ENCODE results near the gene NANP. TPM values are rescaled to one million over a fixed set of nuclear protein-coding genes. Genes with fewer than 3 reads are reported as not detected.

Gene NANP
- 21.5 and 31.0 TPM in 2 replicates for total RNA-seq (2016; rRNA removed; fragmentation: Illumina TruSeq; extraction: Trizol)
- 3.5 and 3.6 TPM in 2 replicates for total RNA-seq (2016; cell fraction: cytosol; rRNA removed; fragmentation: Illumina TruSeq; extraction: Trizol; ENCODE audit: low read depth)
- 22.0 and 31.9 TPM in 2 replicates for total RNA-seq (2016; cell fraction: insoluble cytoplasmic fraction; rRNA removed; fragmentation: Illumina TruSeq; extraction: Trizol)
- total RNA-seq (2016; cell fraction: membrane; rRNA removed; fragmentation: Illumina TruSeq; extraction: Trizol): 15.3 and 16.9 TPM in 2 replicates
- total RNA-seq (2016; cell fraction: nucleus; rRNA removed; fragmentation: Illumina TruSeq; extraction: Trizol): 15.0 and 17.4 TPM in 2 replicates
- 8.6 and 8.9 TPM in 2 replicates for polyA plus RNA-seq (2011; rRNA removed)
- 6.1 and 8.7 TPM in 2 replicates for polyA plus RNA-seq (2011; cell fraction: cytosol; rRNA removed)
- 3.6 and 5.3 TPM in 2 replicates for polyA plus RNA-seq (2011; cell fraction: nucleus; rRNA removed)
- polyA plus RNA-seq (2012): 9.3 and 12.7 TPM in 2 replicates
- polyA plus RNA-seq (2016; cell fraction: cytosol; fragmentation: Illumina TruSeq; extraction: Trizol; ENCODE audit: low read depth): 1.2 and 1.4 TPM in 2 replicates
- polyA plus RNA-seq (2016; cell fraction: insoluble cytoplasmic fraction; fragmentation: Illumina TruSeq; extraction: Trizol; ENCODE audit: low read depth): 27.2 and 29.9 TPM in 2 replicates
- polyA plus RNA-seq (2016; cell fraction: membrane; fragmentation: Illumina TruSeq; extraction: Trizol; ENCODE audit: low read depth): 5.8 and 6.1 TPM in 2 replicates
- polyA plus RNA-seq (2016; cell fraction: nucleus; fragmentation: Illumina TruSeq; extraction: Trizol; ENCODE audit: insufficient read depth, low read depth): 15.0 and 15.3 TPM in 2 replicates
- 2.8 and 8.0 TPM in 2 replicates for polyA minus RNA-seq (2011; rRNA and poly(A)+ RNA removed; ENCODE audit: low replicate concordance)
- 8.9 and 9.8 TPM in 2 replicates for polyA minus RNA-seq (2011; cell fraction: cytosol; rRNA and poly(A)+ RNA removed)
- polyA minus RNA-seq (2011; cell fraction: nucleus; rRNA and poly(A)+ RNA removed): 22.1 and 25.1 TPM in 2 replicates
- percentile 93 among the genes with signal in this experiment for Bru-seq, nascent RNA
- BruChase-seq, experiment 1, labeled RNA remaining after a 6-hour chase: percentile 84 among the genes with signal in this experiment
- BruChase-seq, experiment 2, labeled RNA remaining after a 2-hour chase: percentile 96 among the genes with signal in this experiment
- long read RNA-seq, experiment 1, transcript NANP-201 (2 exons, 3,964 nt): major isoform, 24 of 29 reads
- long read RNA-seq, experiment 1, partial matches to known transcripts: 0 of 29 reads
- long read RNA-seq, experiment 1, other reads (novel, unspliced or antisense): 5 of 29 reads
- long read RNA-seq, experiment 2, transcript NANP-201 (2 exons, 3,964 nt): major isoform, 7 of 27 reads
- long read RNA-seq, experiment 2, partial matches to known transcripts: 0 of 27 reads
- long read RNA-seq, experiment 2, other reads (novel, unspliced or antisense): 20 of 27 reads

- FAIRE-seq (peak; percentile 68), ATAC-seq (peak; percentile 91), DNase-seq (ENCODE audit: low spot score) (peak; percentile 100)
- Histone ChIP-seq H3K27me3 (ENCODE audit: control insufficient read depth in 1 of 2, insufficient read depth in 2 of 2, low read length in 2 of 2) (no peaks in the 10 kb centered on the region; a peak in 1 of 5 replicates), H3K4me2 (ENCODE audit: low read depth, low read length) (peak within 1 kb of the TSS; percentile 100), H3K36me3 (replicated peaks in 1 of 2; ENCODE audit: control insufficient read depth in 1 of 2, insufficient read depth in 2 of 2, low read length in 2 of 2) (peaks cover 0 to 5% of the 10 kb centered on the region in 2 experiments; a peak in 4 of 5 replicates), H3K9ac (ENCODE audit: insufficient read depth, low read depth, low read length) (peak within 1 kb of the TSS; percentile 94), H2AFZ (ENCODE audit: low read length) (peak within 1 kb of the TSS; percentile 35), H3K4me1 (ENCODE audit: insufficient read depth, low read length) (peaks cover 51% of the 10 kb centered on the region), H4K20me1 (ENCODE audit: insufficient read depth, low read length) (0 out of 2 replicates have a peak, but pooled peaks cover 3% of the 10 kb centered on the region), H3K4me3 (replicated peaks in 1 of 3; ENCODE audit: insufficient read depth in 1 of 3, low read depth in 2 of 3, low read length in 3 of 3) (peak within 1 kb of the TSS; percentile 75 to 87 (median 80)), H3K9me3 (ENCODE audit: low read length) (no peaks in the 10 kb centered on the region), H3K27ac (ENCODE audit: extremely low read length, insufficient read depth, low read length) (peak within 1 kb of the TSS; percentile 96), H3K79me2 (ENCODE audit: insufficient read depth, low read length) (peaks cover 57% of the 10 kb centered on the region)
- in situ Hi-C loops (cut with HindIII; ENCODE audit: extremely low pct_ligation_motif_present, low pct_unique_long_range_greater_than_20kb): loop anchor here (5.0 kb wide), 1 partner anchor 37 kb away; the partner anchor contains the start of gene NINL
- WGBS (ENCODE audit: low lambda C conversion rate): 2% methylated on average over 42 of the region's 81 CpGs
- intact Hi-C loops (cut with micrococcal nuclease; ENCODE audit: unreplicated experiment): loop anchor here (1.0 to 2.0 kb wide), 5 partner anchors 12 to 116 kb away; partner anchors contain the start of genes NINL and ZNF337
- ChIA-PET POLR2A (interaction anchor here (1.0 to 1.8 kb wide), 2 partner anchors 14 to 116 kb away, joined by 3 to 6 read pairs; no protein-coding TSS in a partner anchor), CTCF (ENCODE audit: low intra/inter-chr PET ratio, low total read pairs) (no interaction called here)
- BruUV-seq (replicated peaks): no TSS peak
- peak; percentile 61 for TF ChIP-seq ZBTB44 (CRISPR knock-in tag; IDR thresholded peaks at IDR 0.05)
- no peak; the same call in 1 of the 2 replicates for TF ChIP-seq FOSL2 (CRISPR knock-in tag; IDR thresholded peaks at IDR 0.05)
- peak; percentile 98 for TF ChIP-seq FLYWCH1 (CRISPR knock-in tag; IDR thresholded peaks at IDR 0.05)
- peak; percentile 85 for TF ChIP-seq HDAC1 (CRISPR knock-in tag; IDR thresholded peaks at IDR 0.05)
- TF ChIP-seq TRIM22 (IDR thresholded peaks at IDR 0.05): no peak
- peak; percentile 84 for TF ChIP-seq HOXA5 (CRISPR knock-in tag; IDR thresholded peaks at IDR 0.05)
- peak; percentile 99 for TF ChIP-seq ZNF225 (CRISPR knock-in tag; IDR thresholded peaks at IDR 0.05)
- TF ChIP-seq REPIN1 (CRISPR knock-in tag; IDR thresholded peaks at IDR 0.05; ENCODE audit: borderline replicate concordance, low read depth): peak; percentile 97
- TF ChIP-seq, protein P1, sequence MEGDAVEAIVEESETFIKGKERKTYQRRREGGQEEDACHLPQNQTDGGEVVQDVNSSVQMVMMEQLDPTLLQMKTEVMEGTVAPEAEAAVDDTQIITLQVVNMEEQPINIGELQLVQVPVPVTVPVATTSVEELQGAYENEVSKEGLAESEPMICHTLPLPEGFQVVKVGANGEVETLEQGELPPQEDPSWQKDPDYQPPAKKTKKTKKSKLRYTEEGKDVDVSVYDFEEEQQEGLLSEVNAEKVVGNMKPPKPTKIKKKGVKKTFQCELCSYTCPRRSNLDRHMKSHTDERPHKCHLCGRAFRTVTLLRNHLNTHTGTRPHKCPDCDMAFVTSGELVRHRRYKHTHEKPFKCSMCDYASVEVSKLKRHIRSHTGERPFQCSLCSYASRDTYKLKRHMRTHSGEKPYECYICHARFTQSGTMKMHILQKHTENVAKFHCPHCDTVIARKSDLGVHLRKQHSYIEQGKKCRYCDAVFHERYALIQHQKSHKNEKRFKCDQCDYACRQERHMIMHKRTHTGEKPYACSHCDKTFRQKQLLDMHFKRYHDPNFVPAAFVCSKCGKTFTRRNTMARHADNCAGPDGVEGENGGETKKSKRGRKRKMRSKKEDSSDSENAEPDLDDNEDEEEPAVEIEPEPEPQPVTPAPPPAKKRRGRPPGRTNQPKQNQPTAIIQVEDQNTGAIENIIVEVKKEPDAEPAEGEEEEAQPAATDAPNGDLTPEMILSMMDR (CRISPR knock-in tag; IDR thresholded peaks at IDR 0.05): peak; percentile 65
- TF ChIP-seq NR0B2 (CRISPR knock-in tag; IDR thresholded peaks at IDR 0.05): peak; percentile 93
- no peak for TF ChIP-seq ZFP36 (IDR thresholded peaks at IDR 0.05; ENCODE audit: borderline replicate concordance, low read depth, low read length, partially characterized antibody)
Observed at GRCh38 chr20:25623736-25624499, at the start of gene NANP. Gene NANP (minus strand): TSS chr20:25624014. CDS start chr20:25623948, 66 bp downstream.

Measured in HepG2 (cell line).